Neural progenitor cell (in vitro differentiated cells): ENCODE results near the gene WWOX.

Experiments used
- EZH2 ChIP-seq: fragments of 200-600 bp; sonication (generic); IDR thresholded peaks from 2 replicates; pipeline ENCODE4 v1.6.1; 2017; ENCODE audit warnings: antibody characterized with exemption, mild to moderate bottlenecking, moderate library complexity
- EZH2phosphoT487 ChIP-seq: fragments of 200-600 bp; sonication (generic); IDR thresholded peaks from 2 replicates; pipeline ENCODE4 v1.6.1; 2017; ENCODE audit warnings: antibody characterized with exemption
- TF ChIP-seq, protein P1 (sequence below): fragments of 200-600 bp; sonication (generic); IDR thresholded peaks from 2 replicates; pipeline ENCODE4 v1.5.1; 2017; ENCODE audit warnings: antibody characterized with exemption, mild to moderate bottlenecking

GRCh38 chr16:78091419-78091818 is 8.0 kb upstream of the WWOX start:
- TF ChIP-seq, protein P1, sequence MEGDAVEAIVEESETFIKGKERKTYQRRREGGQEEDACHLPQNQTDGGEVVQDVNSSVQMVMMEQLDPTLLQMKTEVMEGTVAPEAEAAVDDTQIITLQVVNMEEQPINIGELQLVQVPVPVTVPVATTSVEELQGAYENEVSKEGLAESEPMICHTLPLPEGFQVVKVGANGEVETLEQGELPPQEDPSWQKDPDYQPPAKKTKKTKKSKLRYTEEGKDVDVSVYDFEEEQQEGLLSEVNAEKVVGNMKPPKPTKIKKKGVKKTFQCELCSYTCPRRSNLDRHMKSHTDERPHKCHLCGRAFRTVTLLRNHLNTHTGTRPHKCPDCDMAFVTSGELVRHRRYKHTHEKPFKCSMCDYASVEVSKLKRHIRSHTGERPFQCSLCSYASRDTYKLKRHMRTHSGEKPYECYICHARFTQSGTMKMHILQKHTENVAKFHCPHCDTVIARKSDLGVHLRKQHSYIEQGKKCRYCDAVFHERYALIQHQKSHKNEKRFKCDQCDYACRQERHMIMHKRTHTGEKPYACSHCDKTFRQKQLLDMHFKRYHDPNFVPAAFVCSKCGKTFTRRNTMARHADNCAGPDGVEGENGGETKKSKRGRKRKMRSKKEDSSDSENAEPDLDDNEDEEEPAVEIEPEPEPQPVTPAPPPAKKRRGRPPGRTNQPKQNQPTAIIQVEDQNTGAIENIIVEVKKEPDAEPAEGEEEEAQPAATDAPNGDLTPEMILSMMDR = no peak
- TF ChIP-seq EZH2 (no peak), EZH2phosphoT487 (no peak)
